Memory B cell (primary cell): ENCODE data around the gene ZC3H11A.
A peak's percentile ranks its signal among the peaks of the same experiment; 100 is the strongest.
"Not testable (repeated sequence)": the region's sequence is repeated elsewhere in the genome, so short reads cannot be mapped to it uniquely, and the experiment has no call there.

ENCODE experiments used
- ATAC-seq: fragments of 150-1000 bp; cut with Tn5 transposase; 2 replicates; pipeline ENCODE4 v1.10.0; 2021; ENCODE audit warnings: low read depth, mild to moderate bottlenecking, moderate library complexity
- DNase-seq, 2 donors: peaks; one replicate each; pipeline ENCODE4 v3.0.0; 2022; ENCODE audit warnings: low spot score in 2 of 2
- H3K27ac Mint-ChIP-seq: one replicate; pipeline ENCODE4 v1.8.0; 2022; ENCODE audit warnings: mild to moderate bottlenecking, moderate library complexity, mixed read lengths
- H3K27me3 Mint-ChIP-seq: one replicate; pipeline ENCODE4 v1.8.0; 2022; ENCODE audit warnings: mixed read lengths
- H3K36me3 Mint-ChIP-seq: one replicate; pipeline ENCODE4 v1.8.0; 2022; ENCODE audit warnings: mild to moderate bottlenecking, mixed read lengths
- H3K4me1 Mint-ChIP-seq: one replicate; pipeline ENCODE4 v1.8.0; 2022; ENCODE audit warnings: mixed read lengths
- H3K4me3 Mint-ChIP-seq: one replicate; pipeline ENCODE4 v1.8.0; 2022; ENCODE audit warnings: mild to moderate bottlenecking, moderate library complexity, mixed read lengths
- H3K9me3 Mint-ChIP-seq: one replicate; pipeline ENCODE4 v1.8.0; 2022; ENCODE audit warnings: mixed read lengths

Gene ZC3H11A

GRCh38 chr1:203769505-203770343 lies 25.7 kb upstream of the ZC3H11A start:
- Mint-ChIP-seq H3K27ac (peak overlapping the region; percentile 67), H3K4me1 (peaks cover 31% of the 10 kb centered on the region), H3K36me3 (peaks cover 38% of the 10 kb centered on the region), H3K9me3 (no peaks in the 10 kb centered on the region), H3K27me3 (no peaks in the 10 kb centered on the region), H3K4me3 (no peak overlapping the region)
- DNase-seq (no peak), ATAC-seq (no peak)

- Mint-ChIP-seq H3K27ac (no peak overlapping the region), H3K27me3 (no peaks in the 10 kb centered on the region), H3K4me1 (peaks cover 36% of the 10 kb centered on the region), H3K9me3 (no peaks in the 10 kb centered on the region), H3K36me3 (peaks cover 46% of the 10 kb centered on the region), H3K4me3 (no peak overlapping the region)
- no peak for ATAC-seq
- no peak for DNase-seq
These were observed 23.5 kb upstream of the ZC3H11A start for GRCh38 chr1:203771901-203772301.

GRCh38 chr1:203772836-203773235 lies 22.6 kb upstream of the ZC3H11A start:
- Mint-ChIP-seq H3K27ac (peak overlapping the region; percentile 38), H3K4me3 (no peak overlapping the region), H3K9me3 (no peaks in the 10 kb centered on the region), H3K27me3 (no peaks in the 10 kb centered on the region), H3K36me3 (peaks cover 46% of the 10 kb centered on the region), H3K4me1 (peaks cover 34% of the 10 kb centered on the region)
- DNase-seq, result no peak
- ATAC-seq, result no peak

- Mint-ChIP-seq H3K4me3 (no peak overlapping the region), H3K9me3 (no peaks in the 10 kb centered on the region), H3K4me1 (peaks cover 17% of the 10 kb centered on the region), H3K27ac (peak overlapping the region; percentile 70), H3K36me3 (peaks cover 26% of the 10 kb centered on the region), H3K27me3 (no peaks in the 10 kb centered on the region)
- DNase-seq, result no peak
- ATAC-seq, result peak; percentile 69
These were observed 18.8 kb upstream of the ZC3H11A start for GRCh38 chr1:203776636-203777035.

GRCh38 chr1:203777596-203777995 lies 17.8 kb upstream of the ZC3H11A start:
- no peaks in the 10 kb centered on the region for H3K27me3 Mint-ChIP-seq
- no peak for DNase-seq
- H3K4me1 Mint-ChIP-seq, result peaks cover 17% of the 10 kb centered on the region
- no peak overlapping the region for H3K4me3 Mint-ChIP-seq
- H3K36me3 Mint-ChIP-seq, result peaks cover 19% of the 10 kb centered on the region
- no peak overlapping the region for H3K27ac Mint-ChIP-seq
- no peak for ATAC-seq
- no peaks in the 10 kb centered on the region for H3K9me3 Mint-ChIP-seq

- Mint-ChIP-seq H3K9me3 (no peaks in the 10 kb centered on the region), H3K36me3 (peaks cover 14% of the 10 kb centered on the region), H3K27ac (no peak overlapping the region), H3K27me3 (no peaks in the 10 kb centered on the region), H3K4me1 (peaks cover 14% of the 10 kb centered on the region), H3K4me3 (no peak overlapping the region)
- no peak for ATAC-seq
- no peak for DNase-seq
These were observed 17.3 kb upstream of the ZC3H11A start for GRCh38 chr1:203778146-203778545.

- Mint-ChIP-seq H3K4me1 (peaks cover 14% of the 10 kb centered on the region), H3K36me3 (peaks cover 13% of the 10 kb centered on the region), H3K4me3 (no peak overlapping the region), H3K27me3 (no peaks in the 10 kb centered on the region), H3K9me3 (no peaks in the 10 kb centered on the region), H3K27ac (no peak overlapping the region)
- DNase-seq, result no peak
- ATAC-seq, result no peak
These were observed 16.6 kb upstream of the ZC3H11A start for GRCh38 chr1:203778789-203779188.

GRCh38 chr1:203781962-203782361 lies 13.5 kb upstream of the ZC3H11A start:
- H3K36me3 Mint-ChIP-seq, result no peaks in the 10 kb centered on the region
- H3K27ac Mint-ChIP-seq, result no peak overlapping the region
- ATAC-seq (no peak), DNase-seq (no peak)
- H3K27me3 Mint-ChIP-seq, result no peaks in the 10 kb centered on the region
- H3K4me1 Mint-ChIP-seq, result no peaks in the 10 kb centered on the region
- H3K9me3 Mint-ChIP-seq, result no peaks in the 10 kb centered on the region
- H3K4me3 Mint-ChIP-seq, result no peak overlapping the region

GRCh38 chr1:203789966-203790365 lies 5.5 kb upstream of the ZC3H11A start:
- ATAC-seq, result no peak
- H3K27ac Mint-ChIP-seq, result no peak overlapping the region
- no peaks in the 10 kb centered on the region for H3K4me1 Mint-ChIP-seq
- no peak overlapping the region for H3K4me3 Mint-ChIP-seq
- H3K9me3 Mint-ChIP-seq, result no peaks in the 10 kb centered on the region
- DNase-seq, result no peak
- no peaks in the 10 kb centered on the region for H3K27me3 Mint-ChIP-seq
- H3K36me3 Mint-ChIP-seq, result no peaks in the 10 kb centered on the region

- Mint-ChIP-seq H3K36me3 (peaks cover 3% of the 10 kb centered on the region), H3K27ac (no peak overlapping the region), H3K27me3 (no peaks in the 10 kb centered on the region), H3K4me1 (peaks cover 4% of the 10 kb centered on the region), H3K4me3 (no peak overlapping the region), H3K9me3 (no peaks in the 10 kb centered on the region)
- DNase-seq (no peak), ATAC-seq (no peak)
These were observed 3.9 kb upstream of the ZC3H11A start for GRCh38 chr1:203791498-203791897.

GRCh38 chr1:203792486-203792885 lies 2.9 kb upstream of the ZC3H11A start:
- Mint-ChIP-seq H3K27ac (no peak overlapping the region), H3K36me3 (peaks cover 6% of the 10 kb centered on the region), H3K9me3 (peaks cover 1% of the 10 kb centered on the region), H3K4me1 (peaks cover 11% of the 10 kb centered on the region), H3K27me3 (no peaks in the 10 kb centered on the region), H3K4me3 (no peak overlapping the region)
- DNase-seq (no peak), ATAC-seq (no peak)

GRCh38 chr1:203793561-203793960 lies 1.9 kb upstream of the ZC3H11A start:
- peak overlapping the region; percentile 25 for H3K27ac Mint-ChIP-seq

GRCh38 chr1:203794764-203795440 lies 521 bp upstream of the ZC3H11A start:
- peaks cover 19% of the 10 kb centered on the region for H3K4me1 Mint-ChIP-seq
- H3K27me3 Mint-ChIP-seq, result no peaks in the 10 kb centered on the region
- peaks cover 2% of the 10 kb centered on the region for H3K9me3 Mint-ChIP-seq
- ATAC-seq (no peak), DNase-seq (no peak)
- peak overlapping the region; percentile 93 for H3K27ac Mint-ChIP-seq
- H3K36me3 Mint-ChIP-seq, result peaks cover 12% of the 10 kb centered on the region
- peak overlapping the region; percentile 97 for H3K4me3 Mint-ChIP-seq

More at GRCh38 chr1:203793561-203793960, 1.9 kb upstream of the ZC3H11A start:
- peaks cover 19% of the 10 kb centered on the region for H3K4me1 Mint-ChIP-seq
- not testable (repeated sequence) for H3K9me3 Mint-ChIP-seq, H3K27me3 Mint-ChIP-seq, DNase-seq, ATAC-seq, H3K4me3 Mint-ChIP-seq
- peaks cover 12% of the 10 kb centered on the region for H3K36me3 Mint-ChIP-seq

GRCh38 chr1:203796236-203796605 lies 798 bp downstream of the ZC3H11A start:
- peaks cover 2% of the 10 kb centered on the region for H3K9me3 Mint-ChIP-seq
- H3K36me3 Mint-ChIP-seq, result peaks cover 12% of the 10 kb centered on the region
- H3K4me1 Mint-ChIP-seq, result peaks cover 19% of the 10 kb centered on the region
- peak overlapping the region; percentile 97 for H3K4me3 Mint-ChIP-seq
- ATAC-seq (no peak), DNase-seq (peak in 1 of 2 donors; percentile 2)
- no peaks in the 10 kb centered on the region for H3K27me3 Mint-ChIP-seq
- H3K27ac Mint-ChIP-seq, result peak overlapping the region; percentile 93
